NCI-H524 (cell line): ENCODE data around the gene NLGN2.
A peak's percentile ranks its signal among the peaks of the same experiment; 100 is the strongest.

Source experiments
- DNase-seq, 2 experiments: peaks; one replicate each; lab custom pipeline; 2025; lab: John Stamatoyannopoulos, UW

NLGN2 gene

GRCh38 chr17:7392696-7393612 is 14.7 kb upstream of the NLGN2 start:
- DNase-seq = no peak

- DNase-seq = peak in 1 of 2 experiments; percentile 29
Measured at GRCh38 chr17:7393613-7394451, 13.8 kb upstream of the NLGN2 start.

- peak in 1 of 2 experiments; percentile 58 for DNase-seq
Measured at GRCh38 chr17:7394452-7395191, 13.0 kb upstream of the NLGN2 start, which contains the start of gene PLSCR3. PLSCR3 (minus strand) TSS chr17:7394525; CDS start chr17:7394110, 415 bp downstream.

GRCh38 chr17:7396147-7396546 is 11.5 kb upstream of the NLGN2 start:
- DNase-seq = no peak

- DNase-seq = no peak
Measured at GRCh38 chr17:7398612-7399011, 9.0 kb upstream of the NLGN2 start.

- DNase-seq = peak in 1 of 2 experiments; percentile 20
Measured at GRCh38 chr17:7403043-7403726, 4.5 kb upstream of the NLGN2 start.

GRCh38 chr17:7403727-7403976 is 4.0 kb upstream of the NLGN2 start:
- peak in 1 of 2 experiments; percentile 60 for DNase-seq

- peak; percentile 93 to 95 for DNase-seq
Measured at GRCh38 chr17:7403977-7404736, 3.5 kb upstream of the NLGN2 start, which contains the start of gene TMEM256. TMEM256 (minus strand) TSS chr17:7404097; CDS start chr17:7404084, 13 bp downstream.

- DNase-seq = peak in 1 of 2 experiments; percentile 5
Measured at GRCh38 chr17:7404737-7405349, 2.8 kb upstream of the NLGN2 start.

- DNase-seq = no peak
Measured at GRCh38 chr17:7405350-7406234, 2.1 kb upstream of the NLGN2 start.

GRCh38 chr17:7406235-7406825 is 1.3 kb upstream of the NLGN2 start:
- no peak for DNase-seq

GRCh38 chr17:7407082-7407481 is 563 bp upstream of the NLGN2 start:
- no peak for DNase-seq

GRCh38 chr17:7408252-7408727 is 645 bp downstream of the NLGN2 start:
- no peak for DNase-seq

GRCh38 chr17:7408863-7409262 is 1.2 kb downstream of the NLGN2 start:
- no peak for DNase-seq

GRCh38 chr17:7409716-7410115 is 2.1 kb downstream of the NLGN2 start:
- no peak for DNase-seq

- DNase-seq = no peak
Measured at GRCh38 chr17:7410634-7411426, 3.2 kb downstream of the NLGN2 start.

GRCh38 chr17:7411427-7411750 is 3.7 kb downstream of the NLGN2 start:
- no peak for DNase-seq

- DNase-seq = no peak
Measured at GRCh38 chr17:7413346-7413985, 5.8 kb downstream of the NLGN2 start.
